PC-3 (cell line): ENCODE measurements around the gene TSC22D2. TPM values are rescaled to one million over a fixed set of nuclear protein-coding genes. Genes with fewer than 3 reads are reported as not detected.
A peak's percentile ranks its signal among the peaks of the same experiment; 100 is the strongest.

Source experiments
- ATAC-seq: fragments of 200-7000 bp; cut with Tn5 transposase; 2 replicates; pipeline ENCODE4 v1.9.1; 2020; ENCODE audit warnings: mild to moderate bottlenecking, moderate library complexity
- BruUV-seq: library from RNA; stranded (reverse); fragments of 400-500 nt; replicated peaks from 2 replicates; lab custom pipeline; 2021; lab: Mats Ljungman, UMichigan
- CTCF ChIA-PET: fragments of 300-600 bp; sonication (Branson Sonifier 250); formaldehyde crosslinking; loops from one replicate; lab custom pipeline; 2022; ENCODE audit warnings: antibody characterized with exemption; lab: Charles Lee
- POLR2A ChIA-PET: fragments of 300-600 bp; sonication (Branson Sonifier 250); formaldehyde crosslinking; loops from one replicate; lab custom pipeline; 2022; ENCODE audit warnings: antibody characterized with exemption; ENCODE audit not compliant: unreplicated experiment; lab: Charles Lee
- DNase-seq: peaks from one replicate; pipeline ENCODE4 v3.0.0-alpha.2; 2015
- H2AFZ ChIP-seq: fragments of 300-600 bp; sonication (generic); 2 replicates; pipeline ENCODE4 v1.6.0; 2016; ENCODE audit warnings: antibody characterized with exemption, low read length
- H3F3A ChIP-seq: fragments of 300-600 bp; sonication (generic); one replicate; pipeline ENCODE4 v1.6.0; 2017; ENCODE audit warnings: antibody characterized with exemption, low read length, control low read depth, mild to moderate bottlenecking; ENCODE audit not compliant: unreplicated experiment
- H3K27ac ChIP-seq: fragments of 300-600 bp; sonication (generic); 2 replicates; pipeline ENCODE4 v1.5.1; 2016; ENCODE audit warnings: mild to moderate bottlenecking, low read length
- H3K27me3 ChIP-seq: fragments of 300-600 bp; sonication (generic); 2 replicates; pipeline ENCODE4 v1.6.1; 2016; ENCODE audit warnings: low read length, mixed read lengths
- H3K36me3 ChIP-seq: fragments of 300-600 bp; sonication (generic); 2 replicates; pipeline ENCODE4 v1.6.1; 2016; ENCODE audit warnings: low read depth, mixed run types, low read length, mixed read lengths
- H3K4me1 ChIP-seq: fragments of 300-600 bp; sonication (generic); 2 replicates; pipeline ENCODE4 v1.5.1; 2016; ENCODE audit warnings: low read length; ENCODE audit not compliant: insufficient read depth
- H3K4me2 ChIP-seq: fragments of 300-600 bp; sonication (generic); 2 replicates; pipeline ENCODE4 v1.6.0; 2016; ENCODE audit warnings: low read length
- H3K4me3 ChIP-seq: fragments of 300-600 bp; sonication (generic); 2 replicates; pipeline ENCODE4 v1.5.1; 2016; ENCODE audit warnings: mild to moderate bottlenecking, low read length, mixed read lengths
- H3K79me2 ChIP-seq: fragments of 300-600 bp; sonication (generic); 2 replicates; pipeline ENCODE4 v1.6.1; 2017; ENCODE audit warnings: low read length, mixed read lengths
- H3K9ac ChIP-seq: fragments of 300-600 bp; sonication (generic); 2 replicates; pipeline ENCODE4 v1.6.0; 2016; ENCODE audit warnings: mild to moderate bottlenecking, low read length
- H3K9me2 ChIP-seq: fragments of 300-600 bp; sonication (generic); replicated peaks from 2 replicates; pipeline ENCODE4 v1.6.1; 2016; ENCODE audit warnings: mixed run types, low read length, mixed read lengths
- H3K9me3 ChIP-seq: fragments of 300-600 bp; sonication (generic); 2 replicates; pipeline ENCODE4 v1.6.1; 2016; ENCODE audit warnings: low read length, mixed read lengths
- H4K20me1 ChIP-seq: fragments of 300-600 bp; sonication (generic); 2 replicates; pipeline ENCODE4 v1.6.1; 2016; ENCODE audit warnings: low read length, mixed read lengths
- EZH2 ChIP-seq: fragments of 300-600 bp; sonication (generic); IDR thresholded peaks from one replicate; pipeline ENCODE4 v1.6.1; 2017; ENCODE audit warnings: antibody characterized with exemption, mild to moderate bottlenecking, low read length; ENCODE audit not compliant: unreplicated experiment
- EZH2phosphoT487 ChIP-seq: fragments of 300-600 bp; sonication (generic); IDR thresholded peaks from 2 replicates; pipeline ENCODE4 v1.6.1; 2018; ENCODE audit warnings: mild to moderate bottlenecking, antibody characterized with exemption, low read length, borderline replicate concordance
- intact Hi-C: fragments of 100-400 bp; cut with micrococcal nuclease; formaldehyde crosslinking; loops from 2 replicates; pipeline ENCODE4 v1.9.0; 2023
- total RNA-seq: library from RNA; depleted of rRNA; stranded (reverse); fragments of >200 nt; gene quantifications from 2 replicates; pipeline ENCODE4 v1.2.3, GENCODE V29; 2014
- TF ChIP-seq, protein P1 (sequence below): fragments of 300-600 bp; sonication (generic); conservative IDR thresholded peaks from 2 replicates; pipeline ENCODE4 v1.5.1; 2017; ENCODE audit warnings: antibody characterized with exemption, low read depth, mild to moderate bottlenecking, low read length

The TSC22D2 gene
- total RNA-seq, 1 experiment from 2014 or later, result 9.6 TPM

DNA sequence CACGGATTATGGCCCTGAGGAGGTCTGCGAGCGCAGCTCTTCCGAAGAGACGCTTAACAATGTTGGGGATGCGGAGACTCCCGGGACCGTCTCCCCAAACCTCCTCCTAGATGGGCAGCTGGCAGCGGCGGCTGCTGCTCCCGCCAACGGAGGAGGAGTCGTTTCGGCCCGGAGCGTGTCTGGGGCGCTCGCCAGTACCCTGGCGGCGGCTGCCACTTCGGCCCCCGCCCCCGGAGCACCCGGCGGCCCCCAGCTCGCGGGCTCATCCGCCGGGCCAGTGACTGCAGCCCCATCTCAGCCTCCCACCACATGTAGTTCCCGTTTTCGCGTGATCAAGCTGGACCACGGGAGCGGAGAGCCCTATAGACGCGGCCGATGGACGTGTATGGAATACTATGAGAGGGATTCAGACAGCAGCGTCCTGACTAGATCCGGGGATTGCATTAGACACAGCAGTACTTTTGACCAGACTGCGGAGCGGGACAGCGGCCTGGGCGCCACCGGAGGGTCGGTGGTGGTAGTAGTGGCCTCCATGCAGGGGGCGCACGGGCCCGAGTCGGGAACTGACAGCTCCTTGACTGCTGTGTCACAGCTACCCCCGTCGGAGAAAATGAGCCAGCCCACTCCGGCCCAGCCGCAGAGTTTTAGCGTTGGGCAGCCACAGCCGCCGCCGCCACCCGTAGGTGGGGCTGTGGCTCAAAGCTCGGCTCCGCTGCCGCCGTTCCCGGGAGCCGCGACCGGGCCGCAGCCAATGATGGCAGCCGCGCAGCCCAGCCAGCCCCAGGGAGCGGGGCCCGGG, 1.6 kb downstream of the TSC22D2 start:
- no peaks in the 10 kb centered on the region for H3K27me3 ChIP-seq
- H3K4me3 ChIP-seq, result peak overlapping the region; percentile 87
- H3K9me2 ChIP-seq, result peaks cover 3% of the 10 kb centered on the region; the same call in 1 of the 2 replicates
- H2AFZ ChIP-seq, result no peak overlapping the region
- POLR2A ChIA-PET, result interaction anchor here (0.6 to 1.4 kb wide), 4 partner anchors 11 to 226 kb away, joined by 3 to 5 read pairs (median 4); no protein-coding TSS in a partner anchor
- peak overlapping the region; percentile 92 for H3K4me2 ChIP-seq
- H3K79me2 ChIP-seq, result peaks cover 72% of the 10 kb centered on the region
- intact Hi-C loops, result loop anchor here (1.0 to 5.0 kb wide), 5 partner anchors 86 to 442 kb away; partner anchors contain the start of genes EIF2A and SERP1
- H3K27ac ChIP-seq, result peak overlapping the region; percentile 91
- ATAC-seq (peak; percentile 15), DNase-seq (peak; percentile 70)
- no peaks in the 10 kb centered on the region for H3K9me3 ChIP-seq
- CTCF ChIA-PET, result interaction anchor here (0.6 to 3.2 kb wide), 7 partner anchors 52 to 183 kb away, joined by 3 to 22 read pairs (median 4); no protein-coding TSS in a partner anchor
- H3K4me1 ChIP-seq, result peaks cover 19% of the 10 kb centered on the region
- TF ChIP-seq, protein P1, sequence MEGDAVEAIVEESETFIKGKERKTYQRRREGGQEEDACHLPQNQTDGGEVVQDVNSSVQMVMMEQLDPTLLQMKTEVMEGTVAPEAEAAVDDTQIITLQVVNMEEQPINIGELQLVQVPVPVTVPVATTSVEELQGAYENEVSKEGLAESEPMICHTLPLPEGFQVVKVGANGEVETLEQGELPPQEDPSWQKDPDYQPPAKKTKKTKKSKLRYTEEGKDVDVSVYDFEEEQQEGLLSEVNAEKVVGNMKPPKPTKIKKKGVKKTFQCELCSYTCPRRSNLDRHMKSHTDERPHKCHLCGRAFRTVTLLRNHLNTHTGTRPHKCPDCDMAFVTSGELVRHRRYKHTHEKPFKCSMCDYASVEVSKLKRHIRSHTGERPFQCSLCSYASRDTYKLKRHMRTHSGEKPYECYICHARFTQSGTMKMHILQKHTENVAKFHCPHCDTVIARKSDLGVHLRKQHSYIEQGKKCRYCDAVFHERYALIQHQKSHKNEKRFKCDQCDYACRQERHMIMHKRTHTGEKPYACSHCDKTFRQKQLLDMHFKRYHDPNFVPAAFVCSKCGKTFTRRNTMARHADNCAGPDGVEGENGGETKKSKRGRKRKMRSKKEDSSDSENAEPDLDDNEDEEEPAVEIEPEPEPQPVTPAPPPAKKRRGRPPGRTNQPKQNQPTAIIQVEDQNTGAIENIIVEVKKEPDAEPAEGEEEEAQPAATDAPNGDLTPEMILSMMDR, result peak; percentile 69
- no peak for TF ChIP-seq EZH2
- peaks cover 55% of the 10 kb centered on the region for H4K20me1 ChIP-seq
- peaks cover 19% of the 10 kb centered on the region for H3K36me3 ChIP-seq
- no peaks in the 10 kb centered on the region for H3F3A ChIP-seq
- BruUV-seq, result no TSS peak
- H3K9ac ChIP-seq, result peak overlapping the region; percentile 92

DNA sequence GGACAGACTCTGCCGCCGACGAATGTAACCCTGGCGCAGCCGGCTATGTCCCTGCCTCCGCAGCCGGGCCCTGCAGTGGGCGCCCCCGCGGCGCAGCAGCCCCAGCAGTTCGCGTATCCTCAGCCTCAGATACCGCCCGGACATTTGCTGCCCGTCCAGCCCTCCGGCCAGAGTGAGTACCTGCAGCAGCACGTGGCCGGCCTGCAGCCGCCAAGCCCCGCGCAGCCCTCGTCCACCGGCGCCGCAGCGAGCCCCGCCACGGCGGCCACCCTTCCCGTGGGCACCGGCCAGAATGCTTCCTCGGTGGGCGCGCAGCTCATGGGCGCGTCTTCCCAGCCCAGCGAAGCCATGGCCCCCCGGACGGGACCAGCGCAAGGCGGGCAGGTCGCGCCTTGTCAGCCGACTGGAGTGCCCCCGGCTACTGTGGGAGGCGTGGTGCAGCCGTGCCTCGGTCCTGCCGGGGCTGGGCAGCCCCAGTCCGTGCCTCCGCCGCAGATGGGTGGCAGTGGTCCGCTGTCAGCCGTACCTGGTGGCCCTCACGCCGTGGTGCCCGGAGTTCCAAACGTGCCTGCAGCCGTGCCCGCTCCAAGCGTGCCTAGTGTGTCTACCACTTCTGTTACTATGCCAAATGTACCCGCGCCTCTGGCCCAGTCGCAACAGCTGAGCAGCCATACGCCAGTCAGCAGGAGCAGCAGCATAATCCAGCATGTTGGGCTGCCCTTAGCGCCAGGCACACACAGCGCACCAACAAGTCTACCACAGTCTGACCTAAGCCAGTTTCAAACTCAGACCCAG, 2.4 kb downstream of the TSC22D2 start:
- H3K4me3 ChIP-seq, result peak overlapping the region; percentile 87
- H3K9ac ChIP-seq, result peak overlapping the region; percentile 92
- H4K20me1 ChIP-seq, result peaks cover 61% of the 10 kb centered on the region
- H2AFZ ChIP-seq, result no peak overlapping the region
- peak overlapping the region; percentile 92 for H3K4me2 ChIP-seq
- ChIA-PET CTCF (interaction anchor here (0.6 to 3.2 kb wide), 7 partner anchors 51 to 184 kb away, joined by 3 to 22 read pairs (median 4); no protein-coding TSS in a partner anchor), POLR2A (interaction anchor here (0.7 to 1.4 kb wide), 2 partner anchors 51 to 169 kb away, joined by 4 to 5 read pairs; no protein-coding TSS in a partner anchor)
- peaks cover 80% of the 10 kb centered on the region for H3K79me2 ChIP-seq
- peaks cover 3% of the 10 kb centered on the region; the same call in 1 of the 2 replicates for H3K9me2 ChIP-seq
- H3K4me1 ChIP-seq, result peaks cover 27% of the 10 kb centered on the region
- intact Hi-C loops, result loop anchor here (1.0 to 5.0 kb wide), 4 partner anchors 85 to 171 kb away; partner anchors contain the start of genes EIF2A and SERP1
- peaks cover 20% of the 10 kb centered on the region for H3K36me3 ChIP-seq
- H3K27me3 ChIP-seq, result no peaks in the 10 kb centered on the region
- DNase-seq, result peak; percentile 41
- no TSS peak for BruUV-seq
- no peaks in the 10 kb centered on the region for H3K9me3 ChIP-seq
- no peak for TF ChIP-seq EZH2phosphoT487
- TF ChIP-seq, protein P1, result no peak
- no peak for TF ChIP-seq EZH2
- H3F3A ChIP-seq, result no peaks in the 10 kb centered on the region
- peak overlapping the region; percentile 91; the same call in 1 of the 2 replicates for H3K27ac ChIP-seq
- ATAC-seq, result no peak
